Central memory CD8-positive, alpha-beta T cell (primary cell): Measurements from ENCODE around the gene LY6G6C.

Source experiments
- ATAC-seq: fragments of 150-1000 bp; cut with Tn5 transposase; replicated peaks from 2 replicates; pipeline ENCODE4 v1.10.0; 2022; ENCODE audit warnings: mild to moderate bottlenecking, moderate FRiP score, moderate number of reproducible peaks; ENCODE audit not compliant: poor library complexity, severe bottlenecking; ENCODE audit errors: extremely low read depth
- DNase-seq, 2 donors: peaks; one replicate each; pipeline ENCODE4 v3.0.0; 2021; ENCODE audit warnings: low spot score in 2 of 2
- H3K27ac Mint-ChIP-seq: one replicate; pipeline ENCODE4 v1.8.0; 2022; ENCODE audit warnings: low read depth, mild to moderate bottlenecking, moderate library complexity, mixed read lengths
- H3K27me3 Mint-ChIP-seq: one replicate; pipeline ENCODE4 v1.8.0; 2022; ENCODE audit warnings: mixed read lengths
- H3K36me3 Mint-ChIP-seq: one replicate; pipeline ENCODE4 v1.8.0; 2022; ENCODE audit warnings: mild to moderate bottlenecking, moderate library complexity, mixed read lengths; ENCODE audit not compliant: insufficient read depth
- H3K4me1 Mint-ChIP-seq: one replicate; pipeline ENCODE4 v1.8.0; 2022; ENCODE audit warnings: mixed read lengths
- H3K4me3 Mint-ChIP-seq: one replicate; pipeline ENCODE4 v1.8.0; 2022; ENCODE audit warnings: mild to moderate bottlenecking, moderate library complexity, mixed read lengths
- H3K9me3 Mint-ChIP-seq: one replicate; pipeline ENCODE4 v1.8.0; 2022; ENCODE audit warnings: mixed read lengths

Gene LY6G6C

GRCh38 chr6:31721351-31722020, at the start of gene LY6G6C:
TSS of gene LY6G6C (minus strand) at chr6:31721746. CDS start at chr6:31721679, 67 bp downstream.
- DNase-seq (no peak), ATAC-seq (no peak)
- H3K4me3 Mint-ChIP-seq = no peak within 1 kb of the TSS
- peaks cover 6% of the 10 kb centered on the region for H3K4me1 Mint-ChIP-seq
- H3K36me3 Mint-ChIP-seq = peaks cover 3% of the 10 kb centered on the region
- H3K27ac Mint-ChIP-seq = peak within 1 kb of the TSS; percentile 63
- H3K9me3 Mint-ChIP-seq = no peaks in the 10 kb centered on the region
- no peaks in the 10 kb centered on the region for H3K27me3 Mint-ChIP-seq

GRCh38 chr6:31770860-31771259, 49.3 kb upstream of the LY6G6C start:
- Mint-ChIP-seq H3K27me3 (no peaks in the 10 kb centered on the region), H3K4me3 (peak overlapping the region; percentile 7), H3K9me3 (no peaks in the 10 kb centered on the region), H3K4me1 (peaks cover 29% of the 10 kb centered on the region), H3K36me3 (peaks cover 2% of the 10 kb centered on the region), H3K27ac (no peak overlapping the region)
- DNase-seq (no peak), ATAC-seq (no peak)

GRCh38 chr6:31769684-31770371, 48.3 kb upstream of the LY6G6C start:
- peak; percentile 70 for ATAC-seq
- peaks cover 28% of the 10 kb centered on the region for H3K4me1 Mint-ChIP-seq
- H3K27me3 Mint-ChIP-seq = no peaks in the 10 kb centered on the region
- H3K4me3 Mint-ChIP-seq = no peak overlapping the region
- H3K9me3 Mint-ChIP-seq = no peaks in the 10 kb centered on the region
- peaks cover 5% of the 10 kb centered on the region for H3K36me3 Mint-ChIP-seq
- DNase-seq = peak; percentile 75 to 77
- H3K27ac Mint-ChIP-seq = peak overlapping the region; percentile 52

GRCh38 chr6:31768363-31769257, 47.1 kb upstream of the LY6G6C start:
- Mint-ChIP-seq H3K27me3 (no peaks in the 10 kb centered on the region), H3K4me3 (no peak overlapping the region), H3K4me1 (peaks cover 28% of the 10 kb centered on the region), H3K27ac (no peak overlapping the region), H3K9me3 (no peaks in the 10 kb centered on the region), H3K36me3 (peaks cover 7% of the 10 kb centered on the region)
- ATAC-seq = no peak
- DNase-seq = no peak

GRCh38 chr6:31767096-31767645, 45.6 kb upstream of the LY6G6C start:
- no peak overlapping the region for H3K27ac Mint-ChIP-seq

GRCh38 chr6:31765910-31766794, 44.6 kb upstream of the LY6G6C start:
- peak overlapping the region; percentile 51 for H3K27ac Mint-ChIP-seq
- H3K4me1 Mint-ChIP-seq = peaks cover 14% of the 10 kb centered on the region
- no peak for ATAC-seq
- H3K27me3 Mint-ChIP-seq = no peaks in the 10 kb centered on the region
- DNase-seq = no peak
- H3K36me3 Mint-ChIP-seq = peaks cover 9% of the 10 kb centered on the region
- H3K4me3 Mint-ChIP-seq = no peak overlapping the region
- H3K9me3 Mint-ChIP-seq = no peaks in the 10 kb centered on the region

More at GRCh38 chr6:31767096-31767645, 45.6 kb upstream of the LY6G6C start:
- DNase-seq (no peak), ATAC-seq (no peak)
- no peaks in the 10 kb centered on the region for H3K27me3 Mint-ChIP-seq
- peaks cover 18% of the 10 kb centered on the region for H3K4me1 Mint-ChIP-seq
- H3K4me3 Mint-ChIP-seq = no peak overlapping the region
- H3K9me3 Mint-ChIP-seq = no peaks in the 10 kb centered on the region
- peaks cover 9% of the 10 kb centered on the region for H3K36me3 Mint-ChIP-seq

GRCh38 chr6:31765559-31765909, 44.0 kb upstream of the LY6G6C start:
- Mint-ChIP-seq H3K9me3 (no peaks in the 10 kb centered on the region), H3K27ac (no peak overlapping the region), H3K4me1 (peaks cover 12% of the 10 kb centered on the region), H3K36me3 (peaks cover 9% of the 10 kb centered on the region), H3K4me3 (no peak overlapping the region), H3K27me3 (no peaks in the 10 kb centered on the region)
- DNase-seq = no peak
- ATAC-seq = no peak

GRCh38 chr6:31764198-31764597, 42.7 kb upstream of the LY6G6C start:
- Mint-ChIP-seq H3K27me3 (no peaks in the 10 kb centered on the region), H3K36me3 (peaks cover 9% of the 10 kb centered on the region), H3K27ac (no peak overlapping the region), H3K4me3 (no peak overlapping the region), H3K9me3 (no peaks in the 10 kb centered on the region), H3K4me1 (peaks cover 9% of the 10 kb centered on the region)
- DNase-seq = no peak
- ATAC-seq = no peak

- no peak for ATAC-seq
- H3K4me1 Mint-ChIP-seq = peaks cover 9% of the 10 kb centered on the region
- no peaks in the 10 kb centered on the region for H3K9me3 Mint-ChIP-seq
- H3K27me3 Mint-ChIP-seq = no peaks in the 10 kb centered on the region
- H3K27ac Mint-ChIP-seq = no peak overlapping the region
- H3K36me3 Mint-ChIP-seq = peaks cover 10% of the 10 kb centered on the region
- DNase-seq = no peak
- H3K4me3 Mint-ChIP-seq = no peak overlapping the region
These were observed 42.0 kb upstream of the LY6G6C start for GRCh38 chr6:31763619-31763940.

- Mint-ChIP-seq H3K36me3 (peaks cover 12% of the 10 kb centered on the region), H3K9me3 (no peaks in the 10 kb centered on the region), H3K4me3 (no peak overlapping the region), H3K27me3 (no peaks in the 10 kb centered on the region), H3K27ac (no peak overlapping the region), H3K4me1 (peaks cover 13% of the 10 kb centered on the region)
- DNase-seq (no peak), ATAC-seq (no peak)
These were observed 41.5 kb upstream of the LY6G6C start for GRCh38 chr6:31762878-31763618.

- Mint-ChIP-seq H3K4me1 (peaks cover 15% of the 10 kb centered on the region), H3K36me3 (peaks cover 11% of the 10 kb centered on the region), H3K9me3 (no peaks in the 10 kb centered on the region), H3K4me3 (no peak within 1 kb of the TSS), H3K27ac (peak within 1 kb of the TSS; percentile 16), H3K27me3 (no peaks in the 10 kb centered on the region)
- ATAC-seq (no peak), DNase-seq (no peak)
These were observed 40.8 kb upstream of the LY6G6C start, which contains the start of gene SAPCD1 for GRCh38 chr6:31762356-31762755. TSS of gene SAPCD1 (plus strand) at chr6:31762656. CDS start at chr6:31763055, 399 bp downstream.
